ENCODE results near the gene HMGXB3.

GRCh38 chr5:150061538-150061995, 61.0 kb downstream of the HMGXB3 start:
- TF ChIP-seq CTCF (IDR thresholded peaks at IDR 0.05; ENCODE audit: poor library complexity, severe bottlenecking) (no peak), RAD21 (conservative IDR thresholded peaks at IDR 0.05) (no peak), EP300 (conservative IDR thresholded peaks at IDR 0.05; ENCODE audit: poor library complexity, severe bottlenecking) (no peak), POLR2AphosphoS5 (IDR thresholded peaks at IDR 0.05) (no peak), REST (IDR thresholded peaks at IDR 0.05; ENCODE audit: borderline replicate concordance) (no peak), EZH2 (IDR thresholded peaks at IDR 0.05; ENCODE audit: borderline replicate concordance, insufficient read depth, low read length, poor library complexity, severe bottlenecking) (no peak), TAF1 (IDR thresholded peaks at IDR 0.05; ENCODE audit: low read depth) (no peak), MXI1 (conservative IDR thresholded peaks at IDR 0.05; ENCODE audit: poor library complexity, severe bottlenecking) (no peak), SMC3 (conservative IDR thresholded peaks at IDR 0.05; ENCODE audit: poor library complexity) (no peak)
